ENCODE measurements around the gene B3GALT5. TPM values are rescaled to one million over a fixed set of nuclear protein-coding genes. Genes with fewer than 3 reads are reported as not detected.

B3GALT5 gene
- total RNA-seq, 1 donor from 2014 or later, result 1.9 TPM

- H3K27ac Mint-ChIP-seq (ENCODE audit: unreplicated experiment), result no peak overlapping the region
- H3K4me3 Mint-ChIP-seq, result no peak overlapping the region
- H3K27me3 Mint-ChIP-seq (ENCODE audit: low read depth), result peaks cover under 1% of the 10 kb centered on the region
- no peak for DNase-seq (ENCODE audit: low read depth, low spot score)
- no peaks in the 10 kb centered on the region for H3K9me3 Mint-ChIP-seq
- H3K4me1 Mint-ChIP-seq, result peaks cover 26% of the 10 kb centered on the region
- H3K36me3 Mint-ChIP-seq (ENCODE audit: low read depth), result peaks cover 10% of the 10 kb centered on the region
- TF ChIP-seq CTCF (conservative IDR thresholded peaks at IDR 0.05), result no peak
These were observed 34.7 kb downstream of the B3GALT5 start for GRCh38 chr21:39647476-39647875.

- peaks cover 15% of the 10 kb centered on the region for H3K4me1 Mint-ChIP-seq
- TF ChIP-seq CTCF (conservative IDR thresholded peaks at IDR 0.05), result no peak
- H3K27ac Mint-ChIP-seq (ENCODE audit: unreplicated experiment), result no peak overlapping the region
- H3K27me3 Mint-ChIP-seq (ENCODE audit: low read depth), result no peaks in the 10 kb centered on the region
- no peak for DNase-seq (ENCODE audit: low read depth, low spot score)
- peaks cover 17% of the 10 kb centered on the region for H3K36me3 Mint-ChIP-seq (ENCODE audit: low read depth)
- H3K9me3 Mint-ChIP-seq, result peaks cover 3% of the 10 kb centered on the region
- no peak overlapping the region for H3K4me3 Mint-ChIP-seq
These were observed 36.1 kb downstream of the B3GALT5 start for GRCh38 chr21:39648879-39649278.

- Mint-ChIP-seq H3K36me3 (ENCODE audit: low read depth) (peaks cover 22% of the 10 kb centered on the region), H3K27me3 (ENCODE audit: low read depth) (no peaks in the 10 kb centered on the region), H3K4me3 (no peak overlapping the region), H3K4me1 (peaks cover 9% of the 10 kb centered on the region), H3K27ac (ENCODE audit: unreplicated experiment) (peak overlapping the region; percentile 76), H3K9me3 (peaks cover 4% of the 10 kb centered on the region)
- no peak for TF ChIP-seq CTCF (conservative IDR thresholded peaks at IDR 0.05)
- no peak for DNase-seq (ENCODE audit: low read depth, low spot score)
These were observed 36.8 kb downstream of the B3GALT5 start for GRCh38 chr21:39649526-39649925.

- no peaks in the 10 kb centered on the region for H3K27me3 Mint-ChIP-seq (ENCODE audit: low read depth)
- peaks cover 4% of the 10 kb centered on the region for H3K9me3 Mint-ChIP-seq
- no peak for TF ChIP-seq CTCF (conservative IDR thresholded peaks at IDR 0.05)
- H3K36me3 Mint-ChIP-seq (ENCODE audit: low read depth), result peaks cover 23% of the 10 kb centered on the region
- peak overlapping the region; percentile 68 for H3K27ac Mint-ChIP-seq (ENCODE audit: unreplicated experiment)
- no peak for DNase-seq (ENCODE audit: low read depth, low spot score)
- H3K4me3 Mint-ChIP-seq, result no peak overlapping the region
- H3K4me1 Mint-ChIP-seq, result peaks cover 2% of the 10 kb centered on the region
These were observed 37.6 kb downstream of the B3GALT5 start for GRCh38 chr21:39650306-39650705.

- DNase-seq (ENCODE audit: low read depth, low spot score), result no peak
- H3K36me3 Mint-ChIP-seq (ENCODE audit: low read depth), result peaks cover 23% of the 10 kb centered on the region
- no peaks in the 10 kb centered on the region for H3K4me1 Mint-ChIP-seq
- no peaks in the 10 kb centered on the region for H3K27me3 Mint-ChIP-seq (ENCODE audit: low read depth)
- no peak overlapping the region for H3K4me3 Mint-ChIP-seq
- H3K27ac Mint-ChIP-seq (ENCODE audit: unreplicated experiment), result no peak overlapping the region
- TF ChIP-seq CTCF (conservative IDR thresholded peaks at IDR 0.05), result no peak
- peaks cover 4% of the 10 kb centered on the region for H3K9me3 Mint-ChIP-seq
These were observed 38.1 kb downstream of the B3GALT5 start for GRCh38 chr21:39650801-39651200.

GRCh38 chr21:39651206-39651605, 38.5 kb downstream of the B3GALT5 start:
- Mint-ChIP-seq H3K27ac (ENCODE audit: unreplicated experiment) (no peak overlapping the region), H3K27me3 (ENCODE audit: low read depth) (no peaks in the 10 kb centered on the region), H3K9me3 (peaks cover 4% of the 10 kb centered on the region), H3K4me1 (no peaks in the 10 kb centered on the region), H3K36me3 (ENCODE audit: low read depth) (peaks cover 23% of the 10 kb centered on the region), H3K4me3 (no peak overlapping the region)
- TF ChIP-seq CTCF (conservative IDR thresholded peaks at IDR 0.05), result no peak
- DNase-seq (ENCODE audit: low read depth, low spot score), result no peak
